SH-SY5Y (cell line): ENCODE data around the gene ADH1B.

Source experiments
- GATA2 ChIP-seq: IDR thresholded peaks from 2 replicates; pipeline ENCODE4 v1.6.1; 2011; ENCODE audit warnings: mild to moderate bottlenecking, low read depth, low read length
- GATA3 ChIP-seq: IDR thresholded peaks from 2 replicates; pipeline ENCODE4 v1.6.1; 2011; ENCODE audit warnings: low read depth, mild to moderate bottlenecking, low read length, moderate library complexity

DNA sequence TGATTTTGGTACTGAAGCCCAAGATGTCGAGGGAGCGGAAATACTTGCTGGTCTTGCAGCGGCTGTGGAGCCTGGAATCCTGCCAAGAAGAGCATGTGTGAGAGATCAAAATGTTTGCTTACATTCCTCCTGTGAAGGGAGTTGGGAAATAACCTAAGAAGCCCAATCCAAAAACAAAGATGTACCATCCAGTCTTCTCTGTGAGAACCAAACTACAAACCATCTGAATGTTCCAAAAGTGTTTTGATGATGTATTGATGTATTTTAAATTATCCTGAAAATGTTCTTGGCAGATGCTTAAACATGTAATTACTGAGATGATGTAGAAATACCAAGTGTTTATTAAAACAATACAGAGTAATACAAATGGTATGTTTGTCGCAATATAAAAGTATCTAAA lies 20.3 kb downstream of the ADH1B start:
- no peak for TF ChIP-seq GATA2
- no peak for TF ChIP-seq GATA3
